Natural killer cell treated with Interleukin-12 subunit alpha and Interleukin-12 subunit beta and Interleukin-15 and Interleukin-18, amount 100 ng/mL, for 72 hours (primary cell): Measurements from ENCODE around the gene LAMA1. TPM values are rescaled to one million over a fixed set of nuclear protein-coding genes. Genes with fewer than 3 reads are reported as not detected.
A peak's percentile ranks its signal among the peaks of the same experiment; 100 is the strongest.

Experiments
- ATAC-seq, 2 donors: fragments of 150-1000 bp; cut with Tn5 transposase in 1 of 2; sonication (Bioruptor Pico), chemical (Tn5 transposase) in 1 of 2; 2 replicates each; pipeline ENCODE4 v1.10.0; 2021
- DNase-seq: peaks from one replicate; pipeline ENCODE4 v3.0.0; 2022; ENCODE audit warnings: low spot score
- H3K27ac Mint-ChIP-seq, 2 donors: 1 replicate in 1 of 2; 2 replicates in 1 of 2; pipeline ENCODE4 v1.8.0; 2022; ENCODE audit warnings: mixed read lengths in 2 of 2, mild to moderate bottlenecking in 1 of 2, moderate library complexity in 1 of 2
- H3K27me3 Mint-ChIP-seq, 2 donors: 1 replicate in 1 of 2; 2 replicates in 1 of 2; pipeline ENCODE4 v1.8.0; 2022; ENCODE audit warnings: mixed read lengths in 2 of 2
- H3K36me3 Mint-ChIP-seq: one replicate; pipeline ENCODE4 v1.8.0; 2022; ENCODE audit warnings: mixed read lengths
- H3K4me1 Mint-ChIP-seq, 2 donors: 1 replicate in 1 of 2; 2 replicates in 1 of 2; pipeline ENCODE4 v1.8.0; 2022; ENCODE audit warnings: low read depth in 2 of 2, mixed read lengths in 2 of 2, mild to moderate bottlenecking in 1 of 2
- H3K4me3 Mint-ChIP-seq: one replicate; pipeline ENCODE4 v1.8.0; 2022; ENCODE audit warnings: mixed read lengths
- H3K9me3 Mint-ChIP-seq: 2 replicates; pipeline ENCODE4 v1.8.0; 2022; ENCODE audit warnings: mixed read lengths
- total RNA-seq, 2 donors: library from RNA; stranded (reverse); gene quantifications; one replicate each; pipeline ENCODE4 v1.2.3, GENCODE V29; 2022

The LAMA1 gene
- total RNA-seq, 2 donors from 2014 or later: not detected

DNA sequence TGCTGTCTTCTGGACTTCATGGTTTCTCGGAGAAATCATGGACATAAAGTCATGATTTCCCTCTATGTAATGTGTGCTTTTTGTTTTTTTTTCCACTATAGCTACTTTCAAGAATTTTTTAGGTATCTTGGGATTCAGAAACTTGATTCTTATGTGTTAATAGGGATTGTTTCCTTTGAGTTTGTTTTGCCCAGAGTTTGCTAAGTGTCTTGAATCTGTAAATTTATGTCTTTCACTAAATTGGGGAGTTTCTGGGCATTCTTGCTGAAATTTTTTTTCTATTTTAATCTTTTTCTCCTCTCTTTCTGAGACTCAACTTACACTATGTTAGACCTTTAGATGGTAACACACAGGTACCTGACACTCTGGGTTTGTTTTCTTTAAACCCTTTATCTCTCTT is 182.7 kb downstream of the LAMA1 start:
- peaks cover 9 to 10% of the 10 kb centered on the region in 2 donors for H3K27me3 Mint-ChIP-seq

GRCh38 chr18:6929370-6930102 is 188.1 kb downstream of the LAMA1 start:
- Mint-ChIP-seq H3K4me3 (no peak overlapping the region), H3K27me3 (no peaks in the 10 kb centered on the region), H3K27ac (no peak overlapping the region), H3K4me1 (no peaks in the 10 kb centered on the region), H3K36me3 (no peaks in the 10 kb centered on the region), H3K9me3 (peaks cover 2% of the 10 kb centered on the region)
- no peak for DNase-seq
- ATAC-seq: peak; percentile 32 to 48

More for the DNA sequence above, 182.7 kb downstream of the LAMA1 start:
- Mint-ChIP-seq H3K4me1 (peaks cover 0 to 3% of the 10 kb centered on the region in 2 donors), H3K9me3 (peaks cover 6% of the 10 kb centered on the region), H3K36me3 (peaks cover 5% of the 10 kb centered on the region), H3K4me3 (no peak overlapping the region), H3K27ac (no peak overlapping the region)
- DNase-seq (no peak), ATAC-seq (no peak)

DNA sequence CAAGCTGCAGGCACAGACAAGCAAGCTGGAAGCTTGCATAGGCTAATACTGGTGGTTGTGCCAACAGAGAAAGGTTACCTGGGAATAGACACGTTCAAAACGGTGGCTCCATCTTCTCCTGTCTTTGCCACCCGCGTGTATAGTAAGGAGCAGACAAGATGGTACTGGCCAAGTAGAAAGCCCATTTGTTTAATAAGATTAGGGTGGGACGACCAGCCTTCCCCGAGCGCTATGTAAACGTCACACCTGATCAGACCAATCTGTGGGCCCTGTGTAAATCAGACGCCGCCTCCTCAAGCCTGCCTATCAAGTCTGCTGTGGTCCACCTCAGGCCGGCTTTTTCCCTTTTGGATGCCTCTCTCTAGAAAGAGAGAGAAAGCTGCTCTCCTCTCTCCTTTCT is 189.2 kb downstream of the LAMA1 start:
- H3K9me3 Mint-ChIP-seq: peaks cover 2% of the 10 kb centered on the region
- H3K27me3 Mint-ChIP-seq: no peaks in the 10 kb centered on the region
- H3K4me1 Mint-ChIP-seq: no peaks in the 10 kb centered on the region
- H3K4me3 Mint-ChIP-seq: no peak overlapping the region
- no peak overlapping the region for H3K27ac Mint-ChIP-seq
- DNase-seq (no peak), ATAC-seq (no peak)
- no peaks in the 10 kb centered on the region for H3K36me3 Mint-ChIP-seq

GRCh38 chr18:6927153-6927552 is 190.4 kb downstream of the LAMA1 start:
- Mint-ChIP-seq H3K36me3 (no peaks in the 10 kb centered on the region), H3K27ac (no peak overlapping the region), H3K27me3 (no peaks in the 10 kb centered on the region), H3K4me3 (no peak overlapping the region), H3K4me1 (no peaks in the 10 kb centered on the region), H3K9me3 (peaks cover 2% of the 10 kb centered on the region)
- ATAC-seq (no peak), DNase-seq (no peak)

GRCh38 chr18:6923220-6923619 is 194.4 kb downstream of the LAMA1 start:
- H3K9me3 Mint-ChIP-seq: peaks cover 5% of the 10 kb centered on the region
- no peak for DNase-seq

DNA sequence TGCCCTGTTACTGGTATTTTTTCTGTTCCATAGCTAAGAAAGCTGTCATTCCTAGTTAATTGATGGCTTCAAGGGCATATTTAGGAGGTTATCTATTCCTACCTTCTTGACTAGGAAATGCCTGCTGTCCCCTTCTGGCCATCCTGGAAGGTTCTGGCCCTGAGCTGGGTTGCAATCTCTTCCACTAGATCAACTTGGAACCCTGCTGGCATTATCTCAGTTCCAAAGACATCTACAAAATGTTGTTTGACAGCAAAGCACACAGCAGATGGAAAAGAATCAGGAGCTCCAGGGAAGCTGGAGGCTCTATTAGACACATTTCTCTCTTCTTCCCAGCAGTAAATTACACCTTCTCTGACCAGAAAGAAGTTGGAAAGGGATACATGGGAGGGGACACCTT is 196.0 kb downstream of the LAMA1 start:
- peaks cover 0 to 4% of the 10 kb centered on the region in 2 donors for H3K4me1 Mint-ChIP-seq
- no peaks in the 10 kb centered on the region for H3K36me3 Mint-ChIP-seq
- DNase-seq (no peak), ATAC-seq (no peak)
- peaks cover 5% of the 10 kb centered on the region for H3K9me3 Mint-ChIP-seq
- H3K27me3 Mint-ChIP-seq: no peaks in the 10 kb centered on the region
- no peak overlapping the region for H3K27ac Mint-ChIP-seq
- H3K4me3 Mint-ChIP-seq: no peak overlapping the region

More at GRCh38 chr18:6923220-6923619, 194.4 kb downstream of the LAMA1 start:
- H3K36me3 Mint-ChIP-seq: no peaks in the 10 kb centered on the region
- no peak for ATAC-seq
- no peaks in the 10 kb centered on the region for H3K27me3 Mint-ChIP-seq
- no peak overlapping the region for H3K27ac Mint-ChIP-seq
- no peak overlapping the region for H3K4me3 Mint-ChIP-seq
- H3K4me1 Mint-ChIP-seq: peaks cover 0 to 4% of the 10 kb centered on the region in 2 donors

- H3K27ac Mint-ChIP-seq: no peak overlapping the region
- H3K4me1 Mint-ChIP-seq: peaks cover 0 to 4% of the 10 kb centered on the region in 2 donors
- DNase-seq (no peak), ATAC-seq (no peak)
- no peaks in the 10 kb centered on the region for H3K27me3 Mint-ChIP-seq
- H3K36me3 Mint-ChIP-seq: no peaks in the 10 kb centered on the region
- peaks cover 5% of the 10 kb centered on the region for H3K9me3 Mint-ChIP-seq
- H3K4me3 Mint-ChIP-seq: no peak overlapping the region
These were observed 197.3 kb downstream of the LAMA1 start for GRCh38 chr18:6920099-6920955.

- no peak overlapping the region for H3K4me3 Mint-ChIP-seq
- DNase-seq: no peak
- peaks cover 5% of the 10 kb centered on the region for H3K9me3 Mint-ChIP-seq
- H3K27ac Mint-ChIP-seq: no peak overlapping the region
- H3K36me3 Mint-ChIP-seq: no peaks in the 10 kb centered on the region
- ATAC-seq: no peak
- no peaks in the 10 kb centered on the region for H3K27me3 Mint-ChIP-seq
- peaks cover 0 to 4% of the 10 kb centered on the region in 2 donors for H3K4me1 Mint-ChIP-seq
These were observed 200.5 kb downstream of the LAMA1 start for GRCh38 chr18:6917072-6917471.

- Mint-ChIP-seq H3K9me3 (peaks cover 10% of the 10 kb centered on the region), H3K27me3 (no peaks in the 10 kb centered on the region), H3K4me1 (no peaks in the 10 kb centered on the region), H3K27ac (no peak overlapping the region), H3K36me3 (peaks cover 8% of the 10 kb centered on the region), H3K4me3 (no peak overlapping the region)
- no peak for ATAC-seq
- no peak for DNase-seq
These were observed 216.2 kb downstream of the LAMA1 start for GRCh38 chr18:6901286-6901926.

- Mint-ChIP-seq H3K9me3 (peaks cover 3% of the 10 kb centered on the region), H3K36me3 (no peaks in the 10 kb centered on the region), H3K27me3 (no peaks in the 10 kb centered on the region), H3K27ac (no peak overlapping the region), H3K4me1 (no peaks in the 10 kb centered on the region), H3K4me3 (no peak overlapping the region)
- ATAC-seq: no peak
- no peak for DNase-seq
These were observed 225.8 kb downstream of the LAMA1 start for GRCh38 chr18:6891788-6892187.

Other genes with a start within 250 kb of the LAMA1 start
- not detected for gene LRRC30, start 113.3 kb upstream of the LAMA1 start, total RNA-seq